ENCODE measurements around the gene RERE.

Gene RERE

GRCh38 chr1:8663090-8663802, 154.2 kb downstream of the RERE start:
- no peak for DNase-seq

- DNase-seq, result no peak
Observed at GRCh38 chr1:8662380-8663072, 154.9 kb downstream of the RERE start.

GRCh38 chr1:8661185-8662110, 156.0 kb downstream of the RERE start:
- DNase-seq, result no peak

GRCh38 chr1:8660411-8660828, 157.0 kb downstream of the RERE start:
- no peak for DNase-seq

- DNase-seq, result no peak
Observed at GRCh38 chr1:8659593-8659992, 157.8 kb downstream of the RERE start.

- no peak for DNase-seq
Observed at GRCh38 chr1:8653878-8654277, 163.6 kb downstream of the RERE start.

GRCh38 chr1:8652467-8653046, 164.9 kb downstream of the RERE start:
- no peak for DNase-seq

GRCh38 chr1:8651962-8652361, 165.5 kb downstream of the RERE start:
- no peak for DNase-seq

GRCh38 chr1:8651236-8651890, 166.1 kb downstream of the RERE start:
- no peak for DNase-seq

GRCh38 chr1:8649875-8650274, 167.6 kb downstream of the RERE start:
- DNase-seq, result no peak

- no peak for DNase-seq
Observed at GRCh38 chr1:8649027-8649426, 168.4 kb downstream of the RERE start.

- no peak for DNase-seq
Observed at GRCh38 chr1:8646996-8647395, 170.4 kb downstream of the RERE start.

GRCh38 chr1:8646189-8646588, 171.3 kb downstream of the RERE start:
- no peak for DNase-seq

- peak; percentile 46 for DNase-seq
Observed at GRCh38 chr1:8643542-8644536, 173.6 kb downstream of the RERE start.

GRCh38 chr1:8642114-8642513, 175.3 kb downstream of the RERE start:
- no peak for DNase-seq

- no peak for DNase-seq
Observed at GRCh38 chr1:8641377-8641997, 176.0 kb downstream of the RERE start.

- DNase-seq, result no peak
Observed at GRCh38 chr1:8640950-8641349, 176.5 kb downstream of the RERE start.

GRCh38 chr1:8639148-8639547, 178.3 kb downstream of the RERE start:
- DNase-seq, result no peak

- DNase-seq, result no peak
Observed at GRCh38 chr1:8633741-8634501, 183.5 kb downstream of the RERE start.

GRCh38 chr1:8632102-8632501, 185.3 kb downstream of the RERE start:
- DNase-seq, result no peak

All from CD4-positive, alpha-beta T cell treated with Interleukin-15 for 1 hour (primary cell).